Stimulated activated CD4-positive, alpha-beta T cell treated with anti-CD3 and anti-CD28 coated beads, Interleukin-2, amount 100 ng/mL, for 24 hours (primary cell): ENCODE data around the gene SMC3.
"Not testable (repeated sequence)": the region's sequence is repeated elsewhere in the genome, so short reads cannot be mapped to it uniquely, and the experiment has no call there.

Experiments
- DNase-seq, 2 donors: peaks; one replicate each; pipeline ENCODE4 v3.0.0-alpha.2; 2020

SMC3 gene

DNA sequence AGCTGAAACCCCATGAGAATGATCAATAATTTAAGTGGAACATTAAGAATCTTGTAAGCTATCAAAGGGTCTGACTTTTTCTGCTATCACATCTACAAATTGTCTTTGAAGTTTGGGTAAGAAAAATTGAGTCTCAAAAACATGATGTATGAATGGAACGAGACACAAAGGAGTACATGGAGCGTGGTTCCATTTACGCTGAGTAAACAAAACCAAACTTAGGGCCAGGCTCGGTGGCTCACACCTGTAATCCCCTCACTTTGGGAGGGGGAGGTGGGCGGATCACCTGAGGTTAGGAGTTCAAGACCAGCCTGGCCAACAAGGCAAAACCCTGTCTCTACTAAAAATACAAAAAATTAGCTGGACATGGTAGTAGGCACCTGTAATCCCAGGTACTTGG lies 24.3 kb downstream of the SMC3 start:
- no peak for DNase-seq

DNA sequence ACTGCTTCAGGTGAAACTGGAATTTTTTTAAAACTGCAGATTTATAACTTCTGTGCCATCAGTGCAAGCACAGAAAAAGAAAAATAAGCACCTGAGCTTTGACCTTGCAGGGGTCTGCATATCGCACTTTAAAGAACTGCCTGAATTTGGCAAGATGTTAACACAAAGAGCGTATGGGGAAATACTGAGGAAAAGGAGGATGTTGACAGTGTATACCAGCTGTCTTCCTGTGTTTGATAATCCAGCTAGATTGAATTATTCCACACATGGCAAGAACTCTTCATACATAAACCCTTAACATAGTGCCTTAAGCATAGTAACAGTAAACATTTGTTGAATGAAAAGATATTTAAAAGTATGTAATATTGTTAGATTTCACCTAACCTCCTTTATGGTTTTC lies 30.0 kb downstream of the SMC3 start:
- no peak for DNase-seq

DNA sequence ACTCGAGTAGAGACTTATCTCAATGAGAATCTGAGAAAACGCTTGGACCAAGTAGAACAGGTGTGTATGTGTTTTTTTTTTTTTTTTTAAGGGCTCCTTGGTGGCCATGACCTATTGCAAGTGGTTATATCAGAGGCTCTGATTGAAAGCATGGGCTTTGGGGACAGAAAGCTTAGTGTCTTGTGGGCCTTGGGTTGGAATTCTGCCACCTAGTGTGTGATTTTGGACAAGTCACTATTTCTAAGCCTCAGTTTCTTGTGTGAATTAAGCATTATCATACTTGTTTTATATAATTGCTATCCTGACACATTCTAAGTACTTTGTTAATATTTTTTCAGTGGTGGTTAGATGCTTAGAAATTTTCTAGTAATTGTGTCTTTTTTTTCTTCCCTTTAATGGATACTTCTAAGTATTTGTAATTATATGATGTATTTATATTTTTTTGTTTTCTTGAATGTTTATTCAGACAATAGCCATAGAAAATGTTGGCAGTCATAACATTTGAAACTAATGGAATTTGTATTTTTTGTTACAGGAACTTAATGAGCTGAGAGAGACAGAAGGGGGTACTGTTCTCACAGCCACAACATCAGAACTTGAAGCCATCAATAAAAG lies 33.1 kb downstream of the SMC3 start:
- no peak for DNase-seq

DNA sequence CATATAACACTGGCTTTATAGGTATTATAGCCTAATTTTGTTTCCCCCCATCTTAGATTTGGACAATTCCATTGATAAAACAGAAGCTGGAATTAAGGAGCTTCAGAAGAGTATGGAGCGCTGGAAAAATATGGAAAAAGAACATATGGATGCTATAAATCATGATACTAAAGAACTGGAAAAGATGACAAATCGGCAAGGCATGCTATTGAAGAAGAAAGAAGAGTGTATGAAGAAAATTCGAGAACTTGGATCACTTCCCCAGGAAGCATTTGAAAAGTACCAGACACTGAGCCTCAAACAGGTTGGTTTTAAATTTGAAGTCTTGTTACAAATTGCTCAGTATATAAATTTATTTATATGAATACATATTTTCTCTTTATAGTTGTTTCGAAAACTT lies 34.1 kb downstream of the SMC3 start:
- no peak for DNase-seq

DNA sequence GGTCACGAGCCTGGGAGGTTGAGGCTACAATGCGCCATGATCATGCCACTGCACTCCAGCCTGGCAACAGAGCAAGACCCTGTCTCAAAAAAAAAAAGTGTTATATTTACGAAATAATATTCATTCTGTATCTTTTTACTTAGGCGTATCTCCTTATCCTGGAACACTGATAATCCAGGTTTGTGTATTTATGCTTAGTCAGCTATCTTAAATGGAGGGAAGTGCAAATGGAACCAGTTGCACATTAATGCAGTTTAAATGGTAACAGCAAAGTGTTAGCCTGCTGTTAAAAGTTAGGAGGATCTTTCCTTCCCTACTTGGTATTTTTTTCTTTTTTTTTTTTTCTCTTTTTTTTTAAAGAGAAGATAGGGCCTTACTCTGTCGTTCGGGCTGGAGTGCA lies 40.6 kb downstream of the SMC3 start:
- DNase-seq: no peak

DNA sequence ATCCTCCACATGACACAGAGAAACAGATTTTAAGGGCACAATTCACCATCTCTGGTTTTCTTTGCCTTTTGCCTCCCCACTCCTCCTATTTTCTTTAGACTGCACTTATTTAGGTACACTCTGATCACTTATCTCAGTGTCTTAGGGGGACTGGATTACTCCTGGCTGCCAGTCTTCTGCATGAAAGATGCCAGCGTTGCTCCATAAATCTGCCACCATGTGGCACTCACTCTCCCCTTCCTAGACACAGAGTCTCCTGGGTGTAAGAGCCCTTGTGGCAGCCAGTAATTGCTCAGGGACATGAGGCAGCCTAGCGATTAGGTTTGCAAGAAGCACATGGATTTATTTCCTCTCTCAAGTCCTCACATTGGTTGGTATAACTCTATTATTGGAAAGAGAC lies 42.1 kb downstream of the SMC3 start:
- DNase-seq: no peak

DNA sequence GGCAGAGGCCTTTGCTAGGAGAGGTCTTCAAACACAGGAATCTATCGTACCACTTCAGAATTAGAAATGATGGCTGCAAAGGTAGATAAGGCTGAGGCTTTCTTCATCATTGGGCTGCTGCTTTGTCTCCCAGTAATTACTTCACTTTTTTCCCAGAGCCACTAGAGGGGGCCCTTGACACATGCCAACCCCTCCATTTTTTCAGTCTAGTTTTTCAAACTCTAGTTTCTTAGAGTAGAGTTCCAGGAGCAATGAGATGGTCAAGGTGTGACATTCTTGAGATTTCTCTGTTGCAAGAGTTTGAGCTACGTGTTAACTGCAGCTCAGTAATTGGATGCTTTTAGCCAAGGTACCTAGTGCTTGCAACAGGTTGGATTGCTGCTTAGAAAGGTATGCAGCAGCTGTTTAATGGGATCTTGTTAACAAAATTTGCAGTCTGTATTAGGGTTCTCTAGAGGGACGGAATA lies 42.8 kb downstream of the SMC3 start:
- peak; percentile 40 to 62 for DNase-seq

DNA sequence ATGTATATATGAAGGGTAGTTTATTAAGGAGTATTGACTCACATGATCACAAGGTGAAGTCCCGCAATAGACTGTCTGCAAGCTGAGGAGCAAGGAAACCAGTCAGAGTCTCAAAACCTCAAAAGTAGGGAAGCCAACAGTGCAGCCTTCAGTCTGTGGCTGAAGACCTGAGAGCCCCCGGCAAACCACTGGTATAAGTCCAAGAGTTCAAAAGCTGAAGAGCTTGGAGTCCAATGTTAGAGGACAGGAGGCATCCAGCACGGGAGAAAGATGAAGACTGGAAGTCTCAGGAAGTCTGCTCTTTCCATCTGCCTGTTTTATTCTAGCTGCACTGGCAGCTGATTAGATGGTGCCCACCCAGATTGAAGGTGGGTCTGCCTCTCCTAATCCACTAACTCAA lies 43.3 kb downstream of the SMC3 start:
- DNase-seq: not testable (repeated sequence)

DNA sequence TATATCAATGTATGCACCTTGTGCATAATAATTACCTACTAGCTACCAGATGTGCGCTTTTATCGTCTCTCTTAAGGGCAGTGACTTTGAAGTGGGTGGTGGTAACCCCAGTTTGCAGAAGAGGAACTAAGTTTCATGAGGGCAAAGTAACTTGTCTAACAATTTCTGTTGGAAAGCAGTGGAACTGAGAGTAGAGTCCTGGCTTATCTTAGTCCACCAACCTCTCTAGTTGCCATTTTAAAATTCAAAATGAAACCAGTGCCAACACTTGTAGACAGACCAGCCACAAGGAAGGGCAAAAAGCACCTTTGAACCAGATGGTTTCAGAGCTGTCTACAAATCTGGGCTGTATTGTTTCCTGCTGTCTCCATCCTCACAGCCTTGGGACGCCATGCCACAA lies 44.6 kb downstream of the SMC3 start:
- no peak for DNase-seq

DNA sequence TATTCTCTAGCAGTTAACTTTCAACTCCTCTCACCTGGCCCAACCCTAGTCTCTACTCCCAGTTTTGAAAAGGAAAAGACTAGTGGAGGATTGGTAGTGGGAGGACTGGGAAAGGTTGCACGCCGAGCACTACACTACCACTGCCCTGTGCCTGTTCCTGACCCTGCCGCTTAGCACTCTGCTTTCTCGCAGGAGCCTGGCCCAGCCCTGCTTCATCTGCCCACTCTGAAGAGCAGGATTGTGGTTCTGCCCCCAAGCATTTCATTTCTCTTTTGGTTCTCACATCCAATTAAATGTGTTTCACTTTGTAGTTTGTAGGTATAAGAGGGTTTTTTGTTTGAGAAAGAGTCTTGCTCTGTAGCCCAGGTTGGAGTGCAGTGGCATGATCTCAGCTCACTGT lies 45.1 kb downstream of the SMC3 start:
- DNase-seq: no peak

DNA sequence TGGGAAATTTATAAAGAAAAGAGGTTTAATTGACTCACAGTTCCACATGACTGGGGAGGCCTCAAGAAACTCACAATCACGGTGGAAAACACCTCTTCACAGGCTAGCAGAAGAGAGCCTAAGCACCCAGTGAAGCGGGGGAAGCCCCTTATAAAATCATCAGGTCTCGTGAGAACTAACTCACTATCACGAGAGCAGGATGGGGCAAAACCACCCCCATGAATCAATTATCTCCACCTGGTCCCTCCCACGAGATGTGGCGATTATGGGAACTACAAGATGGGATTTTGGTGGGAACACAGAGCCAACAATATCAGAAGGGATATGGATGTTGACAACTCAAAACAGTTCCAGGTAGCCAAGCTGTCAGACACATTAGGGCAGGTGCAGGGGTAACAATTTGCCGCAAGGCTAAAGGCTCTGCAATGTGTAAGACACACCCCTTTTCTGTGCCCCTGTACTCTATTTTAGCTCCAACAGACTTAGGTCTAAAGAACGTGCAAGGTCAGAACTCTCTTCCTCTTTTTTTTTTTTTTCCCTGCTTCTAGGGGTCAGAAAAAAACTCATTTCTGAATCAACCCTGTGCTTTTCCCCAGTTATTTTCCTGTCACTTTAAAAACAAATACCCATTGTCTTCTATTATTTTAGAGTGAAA lies 46.0 kb downstream of the SMC3 start:
- peak; percentile 38 to 56 for DNase-seq

DNA sequence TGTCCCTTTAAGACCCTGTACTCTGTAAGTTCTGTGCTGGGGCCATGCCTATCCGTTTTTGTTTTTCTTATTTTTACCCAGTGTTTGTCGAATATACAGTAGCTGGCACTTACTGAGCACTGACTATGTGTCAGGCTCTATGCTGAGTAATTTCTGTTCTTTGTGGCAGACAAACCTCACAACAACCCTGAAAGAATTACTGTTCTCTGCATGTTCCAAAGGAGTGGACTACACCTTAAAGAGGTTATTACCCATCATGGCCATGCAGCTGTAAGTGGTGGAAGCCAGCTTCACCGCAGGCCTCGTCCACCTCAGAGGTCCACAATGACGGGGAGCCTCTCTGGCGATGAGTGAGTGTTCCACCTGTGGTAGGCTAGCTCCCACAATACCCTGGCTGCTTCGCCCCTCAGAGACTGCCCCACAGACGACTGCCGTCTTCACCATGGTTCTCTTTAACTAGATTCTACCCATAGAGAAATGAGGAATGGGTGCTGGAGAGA lies 46.6 kb downstream of the SMC3 start:
- no peak for DNase-seq

DNA sequence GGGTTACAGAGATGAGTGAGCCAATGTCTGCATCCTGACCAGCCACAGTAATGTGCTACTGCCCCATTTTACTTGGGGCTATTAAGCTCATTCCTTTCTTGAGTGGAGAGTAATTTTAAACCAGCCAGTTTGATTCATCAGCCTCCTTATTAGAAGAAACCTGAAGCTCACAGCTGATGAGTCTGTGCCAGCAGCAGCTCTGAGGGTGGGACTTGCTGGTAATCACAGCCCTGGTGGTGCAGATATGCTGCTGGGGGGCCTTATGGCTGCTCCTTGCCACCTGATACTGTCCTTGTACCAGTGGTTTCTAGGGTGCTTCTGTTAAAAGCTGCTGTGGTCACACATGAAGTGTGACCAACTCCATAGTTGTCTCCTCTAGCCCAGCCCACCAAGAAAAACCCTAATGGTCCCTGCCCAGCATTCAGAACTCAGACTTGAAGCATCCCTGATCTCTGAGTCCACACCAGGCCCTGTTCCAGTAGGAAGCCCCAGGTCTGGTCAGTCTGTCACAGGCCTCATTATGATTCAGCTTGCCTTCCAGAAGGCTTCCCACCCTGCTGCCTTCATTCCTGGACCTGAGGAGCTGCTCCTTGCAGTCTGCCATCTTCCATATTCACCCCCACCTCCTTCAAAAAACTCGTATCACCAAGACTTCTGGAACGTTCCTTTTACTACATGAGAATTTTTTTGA lies 47.7 kb downstream of the SMC3 start:
- no peak for DNase-seq

DNA sequence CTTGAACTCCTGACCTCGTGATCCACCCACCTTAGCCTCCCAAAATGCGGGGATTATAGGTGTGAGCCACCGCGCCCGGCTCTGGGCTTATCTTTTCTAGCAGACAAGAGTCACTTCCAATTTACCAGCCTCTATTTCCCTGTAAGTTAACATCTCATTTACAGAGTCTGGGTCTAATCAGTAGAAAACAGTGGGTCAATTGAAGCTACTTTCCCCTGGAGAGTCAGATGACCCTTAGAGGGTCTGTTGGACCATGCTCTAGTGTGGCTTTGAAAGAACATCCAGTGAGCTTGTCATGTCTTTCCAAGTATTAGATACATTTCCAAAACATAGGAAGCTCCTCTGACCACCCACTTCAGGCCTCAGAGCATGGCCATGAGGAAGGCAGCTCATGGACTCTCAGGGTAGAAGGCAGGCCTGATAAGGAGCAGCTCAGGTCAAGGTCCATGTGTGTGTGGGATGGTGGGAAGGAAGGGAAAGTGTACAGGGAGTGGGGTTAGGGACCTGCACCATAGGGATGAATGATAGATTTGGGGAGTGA lies 49.1 kb downstream of the SMC3 start:
- no peak for DNase-seq

DNA sequence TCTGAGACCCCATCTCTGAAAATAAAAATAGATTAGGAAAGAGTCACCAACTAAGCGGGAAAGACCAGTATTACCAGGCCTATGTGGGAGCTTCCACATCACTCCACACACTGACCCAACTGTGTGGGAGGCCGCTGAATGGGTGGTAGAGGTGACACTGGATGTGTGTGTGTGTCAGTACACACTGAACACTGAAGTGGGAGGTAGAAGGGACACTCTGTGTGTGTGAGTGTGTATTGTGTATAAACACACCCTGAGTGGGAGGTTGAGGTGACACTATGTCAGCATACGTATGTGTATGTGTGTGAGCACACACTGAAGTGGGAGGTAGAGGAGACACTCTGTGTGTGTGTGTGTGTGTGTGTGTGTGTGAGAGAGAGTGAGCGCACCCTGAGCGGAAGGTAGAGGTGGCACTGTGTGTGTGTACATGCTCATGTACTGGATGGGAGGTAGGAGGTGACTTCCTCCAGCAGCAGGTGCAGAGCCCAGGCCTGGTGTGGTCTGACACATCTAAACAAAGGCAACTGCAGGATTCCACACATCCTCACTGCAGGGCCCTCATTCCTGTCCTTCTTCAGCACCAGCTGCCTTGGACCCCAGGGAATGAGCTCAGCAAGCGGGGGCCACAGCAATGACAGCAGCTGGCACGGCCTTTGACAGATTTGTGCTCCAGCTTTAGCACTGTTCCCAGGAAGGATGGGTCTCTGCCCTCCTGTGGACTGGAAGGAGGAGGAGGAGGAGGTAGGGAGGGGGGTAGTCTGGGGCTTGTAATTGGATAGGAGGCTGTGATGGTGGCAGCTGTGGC lies 50.1 kb downstream of the SMC3 start:
- DNase-seq: peak in 1 of 2 donors; percentile 16

DNA sequence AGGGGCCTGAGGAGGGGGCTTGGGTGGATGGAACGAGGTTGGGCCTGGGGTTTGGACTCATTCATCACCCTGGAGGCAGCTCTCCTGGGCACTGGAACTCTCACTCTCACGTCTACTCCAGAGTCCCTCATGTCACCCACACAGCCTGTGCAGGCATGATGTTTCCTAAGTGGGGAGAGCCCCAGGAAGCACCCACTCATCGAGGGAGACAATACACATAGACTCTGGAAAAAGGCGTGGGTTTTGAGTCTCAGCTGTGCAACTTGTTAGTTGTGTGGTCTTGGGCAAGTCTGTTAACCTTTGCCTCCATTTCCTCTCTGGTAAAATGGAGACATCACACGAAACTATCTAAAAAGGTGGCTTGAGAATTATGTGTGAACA lies 50.7 kb downstream of the SMC3 start:
- DNase-seq: peak; percentile 51 to 55

DNA sequence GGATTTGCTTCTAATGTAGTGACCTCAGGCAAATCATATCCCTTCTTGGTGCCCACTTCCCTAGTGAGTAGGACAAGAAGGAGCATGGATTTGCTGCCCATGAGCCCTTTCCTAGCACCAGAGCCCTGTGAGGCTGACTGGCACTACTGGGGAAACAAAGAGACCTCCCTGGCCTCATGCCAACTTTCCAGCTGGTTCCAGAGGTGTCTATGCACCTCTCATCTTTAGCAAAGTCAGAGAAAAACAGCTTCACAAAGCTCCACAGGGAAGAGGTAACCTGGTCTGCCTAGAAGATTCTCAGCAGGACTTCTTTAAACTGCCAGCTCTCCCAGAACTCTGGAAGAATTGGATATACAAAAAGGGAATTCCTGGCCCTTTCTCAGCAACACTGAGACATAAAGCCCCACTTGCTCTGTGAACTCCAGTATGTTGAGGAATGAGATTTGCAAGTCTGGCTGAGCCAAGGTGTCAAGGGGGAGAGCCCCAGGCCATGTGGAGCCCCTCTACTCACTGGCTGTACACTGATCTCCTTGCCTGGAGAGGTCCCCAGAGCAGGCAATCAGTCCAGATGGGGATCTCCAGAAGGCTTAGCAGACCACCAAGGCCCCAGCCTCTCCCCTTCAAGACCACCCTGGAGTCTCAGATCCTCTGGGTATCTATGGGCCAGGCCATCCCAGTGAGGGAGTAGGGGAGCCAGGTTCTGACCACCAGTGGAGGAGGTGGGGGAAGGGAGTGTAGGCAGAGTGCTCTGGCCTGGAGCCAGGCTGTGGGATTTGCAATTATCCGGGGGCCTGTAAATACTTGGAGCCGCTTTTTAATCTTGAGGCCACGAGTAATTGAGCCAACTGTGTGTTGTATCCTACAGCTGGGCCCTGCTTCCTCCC lies 52.3 kb downstream of the SMC3 start:
- no peak for DNase-seq

DNA sequence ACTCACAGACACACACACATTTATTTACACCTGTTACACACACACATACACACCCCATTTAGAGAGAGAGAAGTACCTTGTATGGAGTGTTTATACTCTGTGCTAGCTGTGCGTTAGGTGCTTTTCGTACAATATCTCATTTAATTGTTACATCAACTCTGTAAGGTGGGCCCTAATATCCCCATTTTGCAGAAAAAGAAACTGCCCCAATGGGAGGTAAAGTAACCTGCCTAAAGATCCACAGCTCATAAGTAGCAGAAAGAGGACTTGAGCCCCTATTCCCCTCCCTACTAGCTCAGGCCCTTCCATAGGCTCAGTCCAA lies 52.9 kb downstream of the SMC3 start:
- no peak for DNase-seq

DNA sequence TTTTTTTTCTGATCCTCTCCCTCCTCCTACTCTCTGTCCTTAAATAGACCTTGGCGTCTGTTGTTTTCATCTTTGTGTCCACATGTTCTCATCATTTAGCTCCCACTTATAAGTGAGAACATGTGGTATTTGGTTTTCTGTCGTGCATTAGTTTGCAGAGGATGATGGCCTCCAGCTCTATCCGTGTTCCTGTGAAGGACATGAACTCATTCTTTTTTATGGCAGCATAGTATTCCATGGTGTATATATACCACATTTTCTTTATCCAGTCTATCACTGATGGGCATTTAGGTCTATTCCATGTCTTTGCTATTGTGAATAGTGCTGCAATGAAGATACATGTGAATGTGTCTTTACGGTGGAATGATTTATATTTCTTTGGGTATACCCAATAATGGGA lies 55.8 kb downstream of the SMC3 start:
- DNase-seq: not testable (repeated sequence)

DNA sequence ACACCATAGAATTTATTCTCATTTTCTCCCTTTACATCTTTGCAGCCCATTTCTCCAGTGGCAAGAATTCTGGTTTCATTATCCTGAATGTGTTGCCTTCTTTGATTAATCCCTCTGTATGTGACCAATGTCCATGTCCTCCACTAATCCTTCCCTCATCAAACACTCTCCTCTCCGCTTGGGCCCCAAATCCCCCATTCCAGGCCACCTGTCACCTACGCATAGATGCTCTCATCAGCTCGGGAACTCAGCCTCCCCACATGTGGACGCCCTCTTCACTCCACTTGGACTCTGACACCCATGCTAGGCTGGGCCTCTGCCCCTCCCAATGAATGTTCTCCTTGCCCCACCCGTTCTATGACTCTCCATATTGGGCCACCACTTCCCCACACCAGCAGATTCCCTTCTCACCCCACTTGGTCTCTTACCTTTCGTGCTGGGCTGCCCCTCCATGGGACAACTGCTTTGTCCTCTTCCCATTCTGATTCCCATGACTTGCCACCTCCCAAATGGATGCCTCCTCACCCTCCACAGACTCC lies 57.9 kb downstream of the SMC3 start:
- DNase-seq: no peak

DNA sequence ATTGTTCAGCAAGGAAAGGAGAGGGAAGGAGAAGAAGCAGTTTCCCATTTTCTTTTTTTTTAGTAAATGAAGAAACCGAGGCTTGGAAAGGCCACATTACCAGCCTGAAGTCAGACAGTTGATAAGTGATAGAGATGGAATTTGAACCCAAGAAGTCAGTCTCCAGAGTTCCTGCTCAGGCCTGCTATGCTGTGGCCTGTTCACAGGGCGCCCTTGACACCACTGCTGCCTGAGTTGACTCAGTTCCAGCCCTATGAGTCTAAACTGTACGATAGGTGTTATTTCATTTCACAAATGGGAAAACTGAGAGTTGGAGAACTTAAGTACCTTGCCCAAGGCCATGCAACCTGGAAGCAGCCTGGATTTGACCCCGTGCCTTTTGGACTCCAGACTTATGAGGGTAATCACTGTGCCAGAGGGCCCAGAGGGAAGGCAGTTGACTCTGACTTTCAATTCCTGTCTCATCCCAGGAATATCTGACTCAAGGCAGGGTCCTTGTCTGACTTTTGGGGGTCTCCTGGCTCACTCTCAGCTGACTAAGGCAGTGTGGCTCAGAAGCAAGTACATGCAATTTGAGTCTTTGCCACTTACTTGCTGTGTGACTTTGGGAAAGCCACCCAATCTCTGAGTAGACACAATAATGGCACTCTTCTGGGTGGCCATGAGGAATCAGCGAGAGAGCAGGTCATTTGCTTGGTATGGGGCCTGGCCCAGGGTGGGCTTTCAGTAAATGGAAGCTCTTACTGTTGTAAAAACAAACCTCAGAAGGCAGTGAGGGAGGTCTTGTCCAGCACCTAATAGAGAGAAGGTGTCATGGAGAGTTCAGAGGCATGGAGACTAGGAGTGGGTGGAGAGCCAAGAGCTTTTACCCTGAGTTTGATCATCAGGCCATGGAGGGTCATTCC lies 58.7 kb downstream of the SMC3 start:
- no peak for DNase-seq
